ENCODE measurements around the gene MEGF9. TPM values are rescaled to one million over a fixed set of nuclear protein-coding genes. Genes with fewer than 3 reads are reported as not detected.

Gene MEGF9
- total and polyA plus RNA-seq, 2 of the 13 experiments (the other 11 are each of a cell fraction or from before 2014, with no cell fraction given) = 3.1 to 3.3 TPM

- peak; percentile 75; the same call in 1 of the 2 replicates for TF ChIP-seq ZNF788 (CRISPR knock-in tag; IDR thresholded peaks at IDR 0.05; ENCODE audit: borderline replicate concordance)
- no peak for TF ChIP-seq ZBTB25 (CRISPR knock-in tag; IDR thresholded peaks at IDR 0.05)
- TF ChIP-seq GMEB2 (CRISPR knock-in tag; IDR thresholded peaks at IDR 0.05; ENCODE audit: low read depth) = no peak
- no peak for TF ChIP-seq CBX2 (IDR thresholded peaks at IDR 0.05; ENCODE audit: low read depth, low read length)
- no peak for TF ChIP-seq CBX2 (CRISPR knock-in tag; IDR thresholded peaks at IDR 0.05; ENCODE audit: low read depth)
- no peak for TF ChIP-seq ZNF567 (CRISPR knock-in tag; IDR thresholded peaks at IDR 0.05; ENCODE audit: borderline replicate concordance)
- TF ChIP-seq GATAD1 (CRISPR knock-in tag; IDR thresholded peaks at IDR 0.05) = no peak
- TF ChIP-seq SP4 (CRISPR knock-in tag; IDR thresholded peaks at IDR 0.05) = peak; percentile 12; the same call in 1 of the 2 replicates
- TF ChIP-seq MYC (CRISPR knock-in tag; IDR thresholded peaks at IDR 0.05; ENCODE audit: borderline replicate concordance) = 0 out of 2 replicates have a peak, but pooled peaks have one; percentile 41
- TF ChIP-seq KDM6A (CRISPR knock-in tag; IDR thresholded peaks at IDR 0.05; ENCODE audit: low read depth) = peak; percentile 46; the same call in 1 of the 2 replicates
- TF ChIP-seq TIGD3 (CRISPR knock-in tag; IDR thresholded peaks at IDR 0.05; ENCODE audit: borderline replicate concordance) = no peak
- no peak for TF ChIP-seq PBX3 (CRISPR knock-in tag; IDR thresholded peaks at IDR 0.05; ENCODE audit: borderline replicate concordance)
- TF ChIP-seq HOXA3 (CRISPR knock-in tag; IDR thresholded peaks at IDR 0.05) = peak; percentile 73
- TF ChIP-seq ZXDC (CRISPR knock-in tag; IDR thresholded peaks at IDR 0.05) = no peak
- no peak for TF ChIP-seq PTBP1 (IDR thresholded peaks at IDR 0.05; ENCODE audit: low read depth, low read length, poor library complexity, severe bottlenecking)
- TF ChIP-seq MAZ (IDR thresholded peaks at IDR 0.05; ENCODE audit: borderline replicate concordance, low read depth, low read length) = no peak
- 0 out of 2 replicates have a peak, but pooled peaks have one; percentile 47 for TF ChIP-seq MAZ (CRISPR knock-in tag; IDR thresholded peaks at IDR 0.05; ENCODE audit: low read depth)
- TF ChIP-seq ATF1 (CRISPR knock-in tag; IDR thresholded peaks at IDR 0.05) = 0 out of 2 replicates have a peak, but pooled peaks have one; percentile 31
- no peak for TF ChIP-seq CREBL2 (CRISPR knock-in tag; IDR thresholded peaks at IDR 0.05; ENCODE audit: borderline replicate concordance)
Observed at GRCh38 chr9:120730654-120731514, 16.6 kb upstream of the MEGF9 start (continued).
